NT2/D1 (cell line): ENCODE data around the gene C3orf49.

ENCODE experiments used
- SUZ12 ChIP-seq: IDR thresholded peaks from 2 replicates; pipeline ENCODE4 v1.6.1; 2011; ENCODE audit not compliant: insufficient read length, insufficient read depth; ENCODE audit errors: extremely low read depth
- YY1 ChIP-seq: IDR thresholded peaks from 2 replicates; pipeline ENCODE4 v1.6.1; 2011; ENCODE audit not compliant: insufficient read length, insufficient read depth
- ZNF274 ChIP-seq: IDR thresholded peaks from 2 replicates; pipeline ENCODE4 v1.6.1; 2011; ENCODE audit warnings: mild to moderate bottlenecking, low read depth, low read length

- TF ChIP-seq YY1: no peak
- TF ChIP-seq ZNF274: no peak
- TF ChIP-seq SUZ12: no peak
These were observed 41.7 kb downstream of the C3orf49 start for GRCh38 chr3:63860776-63861175.
